IMR-90 (cell line): ENCODE measurements around the gene LDLRAD4. TPM values are rescaled to one million over a fixed set of nuclear protein-coding genes. Genes with fewer than 3 reads are reported as not detected.

Experiments
- ATAC-seq: fragments of 200-7000 bp; cut with Tn5 transposase; 2 replicates; pipeline ENCODE4 v1.9.1; 2020; ENCODE audit warnings: low read depth, mild to moderate bottlenecking, moderate library complexity
- BruUV-seq: library from RNA; stranded (reverse); fragments of 400-500 nt; replicated peaks from 2 replicates; lab custom pipeline; 2021; lab: Mats Ljungman, UMichigan
- CTCF ChIA-PET: fragments of 300-600 bp; formaldehyde crosslinking; extraction: SDS; loops from one replicate; lab custom pipeline; 2021; ENCODE audit warnings: antibody characterized with exemption; lab: Yijun Ruan, JAX
- POLR2A ChIA-PET: fragments of 300-600 bp; sonication (Branson Sonifier 250); formaldehyde crosslinking; loops from one replicate; lab custom pipeline; 2022; ENCODE audit warnings: antibody characterized with exemption; ENCODE audit not compliant: unreplicated experiment; lab: Charles Lee
- DNase-seq: peaks from one replicate; pipeline ENCODE4 v3.0.0; 2013
- H2AFZ ChIP-seq: replicated peaks from 2 replicates; pipeline ENCODE3; 2013; ENCODE audit warnings: low read length, mild to moderate bottlenecking; ENCODE audit not compliant: poor library complexity
- H2AK5ac ChIP-seq: 2 replicates; pipeline ENCODE4 v1.6.1; 2013; ENCODE audit warnings: low read depth, low read length, inconsistent platforms
- H2AK9ac ChIP-seq: replicated peaks from 2 replicates; pipeline ENCODE3; 2013; ENCODE audit warnings: mild to moderate bottlenecking, low read depth, low read length, moderate library complexity; ENCODE audit not compliant: poor library complexity
- H2BK120ac ChIP-seq: 2 replicates; pipeline ENCODE4 v1.6.1; 2013; ENCODE audit warnings: low read depth, low read length, inconsistent platforms
- H2BK15ac ChIP-seq: 3 replicates; pipeline ENCODE4 v1.6.1; 2013; ENCODE audit warnings: low read depth, low read length, inconsistent platforms
- H2BK20ac ChIP-seq: 2 replicates; pipeline ENCODE4 v1.6.1; 2013; ENCODE audit warnings: low read depth, mild to moderate bottlenecking, inconsistent platforms, low read length, moderate library complexity
- H2BK5ac ChIP-seq: 2 replicates; pipeline ENCODE4 v1.6.1; 2013; ENCODE audit warnings: mild to moderate bottlenecking, low read depth, low read length, inconsistent platforms; ENCODE audit not compliant: poor library complexity, severe bottlenecking
- H3K14ac ChIP-seq: replicated peaks from 2 replicates; pipeline ENCODE4 v1.6.1; 2013; ENCODE audit warnings: low read depth, low read length, inconsistent platforms
- H3K18ac ChIP-seq: 2 replicates; pipeline ENCODE4 v1.6.1; 2013; ENCODE audit warnings: low read depth, low read length, control low read depth
- H3K23ac ChIP-seq: 2 replicates; pipeline ENCODE4 v1.6.1; 2013; ENCODE audit warnings: low read depth, low read length, inconsistent platforms
- H3K27ac ChIP-seq: 2 replicates; pipeline ENCODE4 v1.5.1; 2013; ENCODE audit warnings: mild to moderate bottlenecking, control low read depth, low read length; ENCODE audit not compliant: insufficient read depth
- H3K27me3 ChIP-seq: 2 replicates; pipeline ENCODE4 v1.6.1; 2013; ENCODE audit warnings: low read length; ENCODE audit not compliant: control insufficient read depth, insufficient read depth
- H3K36me3 ChIP-seq: 2 replicates; pipeline ENCODE4 v1.6.1; 2013; ENCODE audit warnings: low read length, mixed read lengths; ENCODE audit not compliant: control insufficient read depth, insufficient read depth
- H3K4ac ChIP-seq: 2 replicates; pipeline ENCODE4 v1.6.1; 2013; ENCODE audit warnings: low read depth, low read length, inconsistent platforms
- H3K4me1 ChIP-seq: 2 replicates; pipeline ENCODE4 v1.6.1; 2013; ENCODE audit warnings: low read length, mixed read lengths; ENCODE audit not compliant: control insufficient read depth, insufficient read depth
- H3K4me2 ChIP-seq: 2 replicates; pipeline ENCODE4 v1.6.1; 2013; ENCODE audit warnings: low read depth, mild to moderate bottlenecking, control low read depth, low read length, moderate library complexity
- H3K4me3 ChIP-seq: 2 replicates; pipeline ENCODE4 v1.5.1; 2013; ENCODE audit warnings: low read depth, mild to moderate bottlenecking, control low read depth, low read length, moderate library complexity; ENCODE audit not compliant: insufficient read depth
- H3K56ac ChIP-seq: 2 replicates; pipeline ENCODE4 v1.6.1; 2013; ENCODE audit warnings: low read length, inconsistent platforms; ENCODE audit not compliant: insufficient read depth; ENCODE audit errors: extremely low read depth
- H3K79me1 ChIP-seq, 2 experiments: 2 replicates each; pipeline ENCODE4 v1.6.1; 2013; ENCODE audit warnings: low read length in 2 of 2, inconsistent platforms in 1 of 2, low read depth in 1 of 2
- H3K9ac ChIP-seq: 2 replicates; pipeline ENCODE4 v1.6.1; 2013; ENCODE audit warnings: low read depth, low read length, control low read depth
- H3K9me1 ChIP-seq: 2 replicates; pipeline ENCODE4 v1.6.1; 2013; ENCODE audit warnings: low read length, inconsistent platforms; ENCODE audit not compliant: insufficient read depth
- H3K9me3 ChIP-seq: 2 replicates; pipeline ENCODE4 v1.6.1; 2013; ENCODE audit warnings: low read length; ENCODE audit not compliant: control insufficient read depth, insufficient read depth
- H4K20me1 ChIP-seq: 2 replicates; pipeline ENCODE4 v1.6.1; 2013; ENCODE audit warnings: low read length, inconsistent platforms; ENCODE audit not compliant: insufficient read depth
- H4K5ac ChIP-seq: 2 replicates; pipeline ENCODE4 v1.6.1; 2013; ENCODE audit warnings: mild to moderate bottlenecking, low read depth, low read length, control low read depth
- H4K8ac ChIP-seq, 2 experiments: 2 replicates each; pipeline ENCODE4 v1.6.1; 2013; ENCODE audit warnings: low read depth in 2 of 2, low read length in 2 of 2, control low read depth in 1 of 2, inconsistent platforms in 1 of 2
- H4K91ac ChIP-seq: 2 replicates; pipeline ENCODE4 v1.6.1; 2013; ENCODE audit warnings: low read depth, low read length, inconsistent platforms; ENCODE audit not compliant: insufficient read depth
- MAZ ChIP-seq: IDR thresholded peaks from 2 replicates; pipeline ENCODE4 v1.6.1; 2012; ENCODE audit warnings: low read depth, mild to moderate bottlenecking, low read length, improper control_type of control experiment, moderate library complexity, borderline replicate concordance
- MXI1 ChIP-seq: IDR thresholded peaks from 2 replicates; pipeline ENCODE4 v1.6.1; 2012; ENCODE audit warnings: low read depth, mild to moderate bottlenecking, low read length, moderate library complexity, borderline replicate concordance
- POLR2A ChIP-seq: IDR thresholded peaks from 2 replicates; pipeline ENCODE4 v1.6.1; 2012; ENCODE audit warnings: mild to moderate bottlenecking, low read depth, low read length
- RAD21 ChIP-seq: IDR thresholded peaks from 2 replicates; pipeline ENCODE4 v1.6.1; 2012; ENCODE audit warnings: low read length, improper control_type of control experiment
- RFX5 ChIP-seq: IDR thresholded peaks from 2 replicates; pipeline ENCODE4 v1.8.0; 2012; ENCODE audit warnings: low read depth, mild to moderate bottlenecking, low read length, moderate library complexity
- USF2 ChIP-seq: fragments of 150-350 bp; IDR thresholded peaks from 2 replicates; pipeline ENCODE4 v1.6.1; 2017; ENCODE audit warnings: mild to moderate bottlenecking, antibody characterized with exemption, low read length, low read depth
- WGBS, 2 experiments: methylation state at CpG; one replicate each; pipeline versions ENCODE4 v1.1.5 to v1.1.7; 2013; ENCODE audit warnings: missing lambda C conversion rate in 2 of 2; ENCODE audit not compliant: insufficient read length in 1 of 2; ENCODE audit errors: extremely low coverage in 2 of 2; 5-methylcytosine and 5-hydroxymethylcytosine counted together
- dilution Hi-C: fragments of 300-500 bp; cut with HindIII; formaldehyde crosslinking; loops from one replicate; pipeline ENCODE4 v1.14.3; 2018; ENCODE audit warnings: low sequenced_read_pairs; ENCODE audit not compliant: unreplicated experiment
- in situ Hi-C: fragments of 300-500 bp; cut with MboI; formaldehyde crosslinking; loops from 3 replicates; pipeline ENCODE4 v1.14.3; 2019; ENCODE audit warnings: low sequenced_read_pairs, inconsistent platforms, mixed read lengths
- intact Hi-C: fragments of 100-400 bp; cut with micrococcal nuclease; formaldehyde crosslinking; loops from 2 replicates; pipeline ENCODE4 v1.10.0; 2022
- polyA plus RNA-seq, 3 experiments: library from polyadenylated mRNA; depleted of rRNA; stranded (reverse); fragments of >200 nt; gene quantifications; 2 replicates each; pipeline ENCODE4 v1.2.3, GENCODE V29; 2012; ENCODE audit warnings: low replicate concordance in 1 of 3
- total RNA-seq: library from RNA; depleted of rRNA; stranded (reverse); fragments of >200 nt; gene quantifications from 2 replicates; pipeline ENCODE4 v1.2.3, GENCODE V29; 2012

Gene LDLRAD4
- total and polyA plus RNA-seq, 2 of the 4 experiments (the other 2 are of a cell fraction) = not detected

- Histone ChIP-seq H3K18ac (no peak overlapping the region), H2BK15ac (no peak overlapping the region), H3K36me3 (no peaks in the 10 kb centered on the region), H3K56ac (no peak overlapping the region), H3K79me1 (no peaks in the 10 kb centered on the region), H4K20me1 (no peaks in the 10 kb centered on the region), H3K27ac (no peak overlapping the region), H2BK20ac (no peak overlapping the region), H3K14ac (no peak overlapping the region), H3K4me3 (no peak overlapping the region), H2AK9ac (no peak overlapping the region), H2AFZ (no peak overlapping the region), H3K23ac (no peak overlapping the region), H3K4me1 (no peaks in the 10 kb centered on the region), H3K4me2 (no peak overlapping the region), H4K5ac (no peak overlapping the region), H4K8ac (no peak overlapping the region), H4K91ac (no peak overlapping the region), H2AK5ac (no peak overlapping the region), H3K9me1 (no peaks in the 10 kb centered on the region), H3K9me3 (no peaks in the 10 kb centered on the region), H2BK120ac (no peak overlapping the region), H2BK5ac (no peak overlapping the region), H3K9ac (no peak overlapping the region), H3K27me3 (no peaks in the 10 kb centered on the region; the same call in 1 of the 2 replicates), H3K4ac (no peak overlapping the region)
- intact Hi-C loops = no loop called here
- no peak for DNase-seq
- ATAC-seq = no peak
- CTCF ChIA-PET = no interaction called here
- dilution Hi-C loops = no loop called here
- in situ Hi-C loops = no loop called here
- POLR2A ChIA-PET = no interaction called here
- 85% methylated on average over 10 of the region's 17 CpGs; no CpG with 5 or more reads in 1 of the 2 experiments for WGBS, 2 experiments
- TF ChIP-seq USF2 (no peak), MAZ (no peak), RAD21 (no peak), RFX5 (no peak), POLR2A (no peak), MXI1 (no peak)
- BruUV-seq = no TSS peak
Measured at GRCh38 chr18:13405305-13406038, 186.9 kb downstream of the LDLRAD4 start.
